OCI-LY3 (cell line): ENCODE data around the gene POLDIP3.
"Not testable (repeated sequence)": the region's sequence is repeated elsewhere in the genome, so short reads cannot be mapped to it uniquely, and the experiment has no call there.

ENCODE experiments used
- CTCF ChIP-seq: fragments of 200-600, 300-600 bp; sonication (generic); IDR thresholded peaks from 2 replicates; pipeline ENCODE4 v1.5.1; 2014; ENCODE audit warnings: antibody characterized with exemption, low read length, low read depth
- EZH2phosphoT487 ChIP-seq: fragments of 200-600 bp; shearing (Covaris generic); IDR thresholded peaks from 2 replicates; pipeline ENCODE4 v1.6.1; 2018; ENCODE audit warnings: antibody characterized with exemption, mixed run types, low read depth

- TF ChIP-seq EZH2phosphoT487, CTCF: not testable (repeated sequence)
Observed at GRCh38 chr22:42571068-42571467, 43.6 kb downstream of the POLDIP3 start.
